H9 (cell line): ENCODE data around the gene DLG2. TPM values are rescaled to one million over a fixed set of nuclear protein-coding genes. Genes with fewer than 3 reads are reported as not detected.

Source experiments
- DNase-seq: peaks from one replicate; pipeline ENCODE4 v3.0.0-alpha.2; 2017
- H2AFZ ChIP-seq: one replicate; pipeline ENCODE4 v1.6.1; 2013; ENCODE audit warnings: mild to moderate bottlenecking, low read length, control low read depth, moderate library complexity
- H2AK5ac ChIP-seq: 2 replicates; pipeline ENCODE4 v1.6.1; 2013; ENCODE audit warnings: low read length, control low read depth, mixed read lengths; ENCODE audit not compliant: insufficient read length
- H2BK120ac ChIP-seq: one replicate; pipeline ENCODE4 v1.6.1; 2013; ENCODE audit warnings: low read depth, mild to moderate bottlenecking, low read length, control low read depth, inconsistent platforms; ENCODE audit not compliant: poor library complexity, severe bottlenecking
- H2BK12ac ChIP-seq: 2 replicates; pipeline ENCODE4 v1.6.1; 2013; ENCODE audit warnings: low read length, control low read depth, mixed read lengths, low read depth; ENCODE audit not compliant: insufficient read length
- H2BK15ac ChIP-seq: 2 replicates; pipeline ENCODE4 v1.6.1; 2013; ENCODE audit warnings: low read depth, low read length, control low read depth
- H2BK20ac ChIP-seq: one replicate; pipeline ENCODE4 v1.6.1; 2013; ENCODE audit warnings: low read depth, mild to moderate bottlenecking, low read length, control low read depth, inconsistent platforms; ENCODE audit not compliant: poor library complexity, severe bottlenecking
- H2BK5ac ChIP-seq: 2 replicates; pipeline ENCODE4 v1.6.1; 2013; ENCODE audit warnings: low read length, control low read depth, mixed read lengths; ENCODE audit not compliant: insufficient read length
- H3K14ac ChIP-seq: 2 replicates; pipeline ENCODE4 v1.6.1; 2013; ENCODE audit warnings: low read length, control low read depth; ENCODE audit not compliant: insufficient read depth
- H3K18ac ChIP-seq: 2 replicates; pipeline ENCODE4 v1.6.1; 2013; ENCODE audit warnings: low read depth, mild to moderate bottlenecking, mixed read lengths, low read length, control low read depth; ENCODE audit not compliant: insufficient read length
- H3K23ac ChIP-seq: 2 replicates; pipeline ENCODE4 v1.6.1; 2013; ENCODE audit warnings: low read length, control low read depth, mixed read lengths, low read depth; ENCODE audit not compliant: insufficient read length
- H3K23me2 ChIP-seq: 2 replicates; pipeline ENCODE4 v1.6.1; 2013; ENCODE audit warnings: low read depth, mild to moderate bottlenecking, mixed read lengths, low read length, control low read depth; ENCODE audit not compliant: insufficient read length, poor library complexity, severe bottlenecking
- H3K27ac ChIP-seq: 2 replicates; pipeline ENCODE4 v1.5.1; 2013; ENCODE audit warnings: low read length, control low read depth, mixed read lengths, low read depth; ENCODE audit not compliant: insufficient read length
- H3K27me3 ChIP-seq: 2 replicates; pipeline ENCODE4 v1.6.1; 2013; ENCODE audit warnings: low read length, control low read depth, inconsistent platforms; ENCODE audit not compliant: insufficient read depth
- H3K4ac ChIP-seq: 2 replicates; pipeline ENCODE4 v1.6.1; 2013; ENCODE audit warnings: low read depth, mild to moderate bottlenecking, control low read depth, inconsistent platforms, low read length, moderate library complexity
- H3K4me1 ChIP-seq: 2 replicates; pipeline ENCODE4 v1.6.1; 2013; ENCODE audit warnings: low read length, control low read depth, inconsistent platforms; ENCODE audit not compliant: insufficient read depth
- H3K4me2 ChIP-seq: 2 replicates; pipeline ENCODE4 v1.6.1; 2013; ENCODE audit warnings: low read length, control low read depth, mixed read lengths; ENCODE audit not compliant: insufficient read length, insufficient read depth
- H3K56ac ChIP-seq: 2 replicates; pipeline ENCODE4 v1.6.1; 2013; ENCODE audit warnings: low read depth, mild to moderate bottlenecking, mixed read lengths, low read length, control low read depth; ENCODE audit not compliant: insufficient read length
- H3K79me1 ChIP-seq: 2 replicates; pipeline ENCODE4 v1.6.1; 2013; ENCODE audit warnings: low read depth, mild to moderate bottlenecking, moderate library complexity, low read length, control low read depth, inconsistent platforms; ENCODE audit not compliant: insufficient read depth, poor library complexity, severe bottlenecking
- H3K79me2 ChIP-seq: 2 replicates; pipeline ENCODE4 v1.6.1; 2013; ENCODE audit warnings: low read length, control low read depth, inconsistent platforms; ENCODE audit not compliant: insufficient read depth
- H3K9ac ChIP-seq: 2 replicates; pipeline ENCODE4 v1.6.1; 2013; ENCODE audit warnings: low read length, control low read depth, mixed read lengths; ENCODE audit not compliant: insufficient read length; ENCODE audit errors: extremely low read depth
- H3K9me3 ChIP-seq: one replicate; pipeline ENCODE4 v1.6.1; 2013; ENCODE audit warnings: low read depth, low read length, inconsistent platforms; ENCODE audit not compliant: control insufficient read depth
- H3T11ph ChIP-seq: one replicate; pipeline ENCODE4 v1.6.1; 2013; ENCODE audit warnings: mild to moderate bottlenecking, low read length, control low read depth, inconsistent platforms
- H4K20me1 ChIP-seq: one replicate; pipeline ENCODE4 v1.6.1; 2013; ENCODE audit not compliant: control insufficient read depth, insufficient read length, insufficient read depth
- H4K5ac ChIP-seq: 2 replicates; pipeline ENCODE4 v1.6.1; 2013; ENCODE audit warnings: low read depth, mild to moderate bottlenecking, mixed read lengths, low read length, control low read depth; ENCODE audit not compliant: insufficient read length
- H4K8ac ChIP-seq: replicated peaks from 2 replicates; pipeline ENCODE4 v1.6.1; 2013; ENCODE audit warnings: low read length, control low read depth, mixed read lengths, low read depth; ENCODE audit not compliant: insufficient read length
- H4K91ac ChIP-seq: 2 replicates; pipeline ENCODE4 v1.6.1; 2013; ENCODE audit warnings: low read depth, mild to moderate bottlenecking, moderate library complexity, mixed read lengths, low read length, control low read depth; ENCODE audit not compliant: insufficient read length
- H3K27ac Mint-ChIP-seq, 3 experiments: 2 replicates in 2 of 3; 3 replicates in 1 of 3; pipeline ENCODE4 v1.8.0; 2020 to 2021; ENCODE audit warnings: mixed read lengths in 3 of 3, mild to moderate bottlenecking in 1 of 3, moderate library complexity in 1 of 3
- H3K27me3 Mint-ChIP-seq: 2 replicates; pipeline ENCODE4 v1.8.0; 2021; ENCODE audit warnings: low read depth, mild to moderate bottlenecking, moderate library complexity, mixed read lengths
- H3K36me3 Mint-ChIP-seq, 3 experiments: 2 replicates in 2 of 3; 3 replicates in 1 of 3; pipeline ENCODE4 v1.8.0; 2020 to 2021; ENCODE audit warnings: low read depth in 3 of 3, mixed read lengths in 3 of 3; ENCODE audit not compliant: insufficient read depth in 1 of 3
- H3K4me1 Mint-ChIP-seq, 2 experiments: 2 replicates each; pipeline ENCODE4 v1.8.0; 2020; ENCODE audit warnings: mixed read lengths in 2 of 2
- H3K4me3 Mint-ChIP-seq, 2 experiments: 2 replicates in 1 of 2; 3 replicates in 1 of 2; pipeline ENCODE4 v1.8.0; 2020 to 2021; ENCODE audit warnings: mild to moderate bottlenecking in 2 of 2, mixed read lengths in 2 of 2, moderate library complexity in 1 of 2
- H3K9me3 Mint-ChIP-seq, 2 experiments: 2 replicates in 1 of 2; 3 replicates in 1 of 2; pipeline ENCODE4 v1.8.0; 2020; ENCODE audit warnings: mild to moderate bottlenecking in 2 of 2, mixed read lengths in 2 of 2, moderate library complexity in 1 of 2
- WGBS: extraction: QIAGEN DNeasy Blood & Tissue Kit; methylation state at CpG from one replicate; pipeline ENCODE4 v1.1.7; 2013; ENCODE audit warnings: missing lambda C conversion rate, low lambda C conversion rate, mixed read lengths; ENCODE audit not compliant: insufficient read length; ENCODE audit errors: extremely low coverage; 5-methylcytosine and 5-hydroxymethylcytosine counted together
- total RNA-seq: library from RNA; stranded (reverse); gene quantifications from 2 replicates; pipeline ENCODE4 v1.2.1, GENCODE V29; 2021
- TF ChIP-seq, protein P1 (sequence below): fragments of 200-600 bp; sonication (generic); conservative IDR thresholded peaks from 3 replicates; pipeline ENCODE4 v1.8.0; 2021; ENCODE audit warnings: antibody characterized with exemption, mild to moderate bottlenecking

The DLG2 gene
- total RNA-seq, 1 experiment from 2014 or later = 8.0 TPM

DNA sequence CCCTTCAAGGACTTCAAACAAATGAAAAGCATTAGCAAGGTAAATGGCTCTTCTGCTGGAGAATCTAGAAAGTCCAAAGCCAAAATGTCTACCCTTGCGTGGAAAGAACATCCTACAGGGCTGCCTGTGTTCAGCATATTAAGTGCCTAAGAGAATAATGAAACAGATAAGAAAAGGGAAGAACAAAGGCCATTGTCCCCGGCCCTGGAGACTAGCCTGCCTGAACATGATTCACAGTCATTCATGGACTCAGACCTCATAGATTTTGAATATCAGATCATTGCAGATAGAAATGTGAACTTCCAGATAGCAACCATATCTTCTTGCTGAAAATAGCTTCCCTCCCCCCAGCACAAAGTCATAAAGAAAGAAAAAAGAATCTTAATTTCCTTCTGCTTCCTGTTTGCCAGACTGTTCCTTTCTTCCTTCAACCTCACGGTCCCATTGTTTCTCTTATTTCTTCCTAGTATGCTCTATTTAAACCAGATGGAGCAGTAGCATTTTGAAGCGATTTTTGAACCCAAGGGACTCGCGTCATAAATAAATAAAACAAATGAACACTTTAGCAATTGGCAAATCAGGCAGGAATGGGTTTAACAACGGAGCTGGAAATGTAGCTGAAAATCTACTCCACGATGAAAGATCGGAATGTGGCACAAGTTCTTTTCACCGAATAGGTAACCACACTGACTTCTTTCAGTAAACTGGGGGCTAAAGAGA lies 1932.8 kb downstream of the DLG2 start:
- Histone ChIP-seq H3K56ac (no peak overlapping the region), H4K20me1 (no peaks in the 10 kb centered on the region), H2BK120ac (no peak overlapping the region), H3K14ac (no peak overlapping the region), H3K18ac (no peak overlapping the region), H3K4me1 (peaks cover 11% of the 10 kb centered on the region), H3K4ac (no peak overlapping the region), H4K91ac (no peak overlapping the region), H3T11ph (no peak overlapping the region), H2AFZ (no peak overlapping the region), H2BK20ac (no peak overlapping the region), H3K79me2 (no peaks in the 10 kb centered on the region), H2BK15ac (no peak overlapping the region), H4K5ac (no peak overlapping the region), H2BK12ac (no peak overlapping the region), H3K23ac (no peak overlapping the region), H3K27ac (no peak overlapping the region), H3K27me3 (no peaks in the 10 kb centered on the region), H3K9ac (no peak overlapping the region), H3K79me1 (no peaks in the 10 kb centered on the region), H2BK5ac (no peak overlapping the region), H3K23me2 (no peaks in the 10 kb centered on the region), H4K8ac (no peak overlapping the region), H3K9me3 (no peaks in the 10 kb centered on the region), H2AK5ac (no peak overlapping the region), H3K4me2 (no peak overlapping the region)
- no CpG with 5 or more reads among the region's 10 CpGs for WGBS
- Mint-ChIP-seq H3K27ac (peak overlapping the region in 1 of 3 experiments; percentile 3; a peak in 1 of 7 replicates), H3K9me3 (no peaks in the 10 kb centered on the region), H3K36me3 (no peaks in the 10 kb centered on the region), H3K27me3 (no peaks in the 10 kb centered on the region; the same call in 1 of the 2 replicates), H3K4me1 (peaks cover 16 to 22% of the 10 kb centered on the region in 2 experiments), H3K4me3 (no peak overlapping the region)
- TF ChIP-seq, protein P1, sequence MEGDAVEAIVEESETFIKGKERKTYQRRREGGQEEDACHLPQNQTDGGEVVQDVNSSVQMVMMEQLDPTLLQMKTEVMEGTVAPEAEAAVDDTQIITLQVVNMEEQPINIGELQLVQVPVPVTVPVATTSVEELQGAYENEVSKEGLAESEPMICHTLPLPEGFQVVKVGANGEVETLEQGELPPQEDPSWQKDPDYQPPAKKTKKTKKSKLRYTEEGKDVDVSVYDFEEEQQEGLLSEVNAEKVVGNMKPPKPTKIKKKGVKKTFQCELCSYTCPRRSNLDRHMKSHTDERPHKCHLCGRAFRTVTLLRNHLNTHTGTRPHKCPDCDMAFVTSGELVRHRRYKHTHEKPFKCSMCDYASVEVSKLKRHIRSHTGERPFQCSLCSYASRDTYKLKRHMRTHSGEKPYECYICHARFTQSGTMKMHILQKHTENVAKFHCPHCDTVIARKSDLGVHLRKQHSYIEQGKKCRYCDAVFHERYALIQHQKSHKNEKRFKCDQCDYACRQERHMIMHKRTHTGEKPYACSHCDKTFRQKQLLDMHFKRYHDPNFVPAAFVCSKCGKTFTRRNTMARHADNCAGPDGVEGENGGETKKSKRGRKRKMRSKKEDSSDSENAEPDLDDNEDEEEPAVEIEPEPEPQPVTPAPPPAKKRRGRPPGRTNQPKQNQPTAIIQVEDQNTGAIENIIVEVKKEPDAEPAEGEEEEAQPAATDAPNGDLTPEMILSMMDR = no peak
- DNase-seq = no peak
